Measurements from ENCODE around the gene PRKCB.

GRCh38 chr16:24102209-24102660 is 266.5 kb downstream of the PRKCB start:
- no peak for TF ChIP-seq POLR2A (IDR thresholded peaks at IDR 0.05)
- TF ChIP-seq, protein P1, sequence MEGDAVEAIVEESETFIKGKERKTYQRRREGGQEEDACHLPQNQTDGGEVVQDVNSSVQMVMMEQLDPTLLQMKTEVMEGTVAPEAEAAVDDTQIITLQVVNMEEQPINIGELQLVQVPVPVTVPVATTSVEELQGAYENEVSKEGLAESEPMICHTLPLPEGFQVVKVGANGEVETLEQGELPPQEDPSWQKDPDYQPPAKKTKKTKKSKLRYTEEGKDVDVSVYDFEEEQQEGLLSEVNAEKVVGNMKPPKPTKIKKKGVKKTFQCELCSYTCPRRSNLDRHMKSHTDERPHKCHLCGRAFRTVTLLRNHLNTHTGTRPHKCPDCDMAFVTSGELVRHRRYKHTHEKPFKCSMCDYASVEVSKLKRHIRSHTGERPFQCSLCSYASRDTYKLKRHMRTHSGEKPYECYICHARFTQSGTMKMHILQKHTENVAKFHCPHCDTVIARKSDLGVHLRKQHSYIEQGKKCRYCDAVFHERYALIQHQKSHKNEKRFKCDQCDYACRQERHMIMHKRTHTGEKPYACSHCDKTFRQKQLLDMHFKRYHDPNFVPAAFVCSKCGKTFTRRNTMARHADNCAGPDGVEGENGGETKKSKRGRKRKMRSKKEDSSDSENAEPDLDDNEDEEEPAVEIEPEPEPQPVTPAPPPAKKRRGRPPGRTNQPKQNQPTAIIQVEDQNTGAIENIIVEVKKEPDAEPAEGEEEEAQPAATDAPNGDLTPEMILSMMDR (IDR thresholded peaks at IDR 0.05) = no peak
- no peak for TF ChIP-seq POLR2AphosphoS5 (IDR thresholded peaks at IDR 0.05)
